Measurements from ENCODE around the gene ADGRD2.

The ADGRD2 gene

DNA sequence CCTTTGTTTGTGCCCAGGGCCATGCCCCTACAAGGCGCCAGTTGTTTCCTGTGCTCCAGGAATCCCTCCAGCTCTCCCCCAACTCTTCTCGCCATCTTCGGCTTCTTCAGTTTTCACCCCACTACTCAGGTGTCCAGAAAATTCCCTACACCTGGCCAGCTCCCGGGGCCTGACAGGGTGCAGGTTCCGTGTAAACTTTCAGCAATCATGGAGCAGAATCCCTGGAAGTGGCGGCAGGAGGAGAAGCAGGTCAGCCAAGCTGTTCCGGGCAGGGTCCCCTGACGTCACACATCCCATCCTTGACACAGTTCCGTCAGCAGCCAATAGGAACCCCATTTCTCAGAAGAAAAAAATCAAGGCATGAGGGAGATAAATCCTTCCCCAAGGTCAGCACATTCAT, 12.2 kb upstream of the ADGRD2 start:
- DNase-seq (ENCODE audit: low read depth) = no peak

GRCh38 chr9:124439086-124439485, 11.2 kb upstream of the ADGRD2 start:
- DNase-seq (ENCODE audit: low read depth) = no peak

- DNase-seq (ENCODE audit: low read depth) = no peak
These were observed 10.5 kb upstream of the ADGRD2 start for GRCh38 chr9:124439686-124440243.

DNA sequence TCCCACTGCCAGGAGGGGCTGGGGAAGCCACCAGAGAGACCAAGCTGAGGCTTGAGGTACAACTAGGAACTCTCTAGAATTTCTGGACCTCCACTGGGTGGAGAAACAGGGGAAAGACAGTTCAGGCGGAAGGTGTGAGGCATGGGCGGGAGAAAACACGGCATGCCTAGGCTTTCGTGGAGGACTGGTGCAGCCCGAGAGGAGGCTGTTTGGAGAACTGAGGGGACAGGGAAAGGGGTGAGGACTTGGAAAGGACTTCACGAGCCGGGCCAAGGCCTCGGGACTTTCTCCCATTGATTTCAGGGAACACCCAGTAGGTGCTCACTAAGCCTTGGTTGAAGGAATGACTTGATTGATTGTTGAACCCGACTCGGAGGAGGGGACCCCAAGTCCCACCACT, 9.5 kb upstream of the ADGRD2 start:
- no peak for DNase-seq (ENCODE audit: low read depth)

DNA sequence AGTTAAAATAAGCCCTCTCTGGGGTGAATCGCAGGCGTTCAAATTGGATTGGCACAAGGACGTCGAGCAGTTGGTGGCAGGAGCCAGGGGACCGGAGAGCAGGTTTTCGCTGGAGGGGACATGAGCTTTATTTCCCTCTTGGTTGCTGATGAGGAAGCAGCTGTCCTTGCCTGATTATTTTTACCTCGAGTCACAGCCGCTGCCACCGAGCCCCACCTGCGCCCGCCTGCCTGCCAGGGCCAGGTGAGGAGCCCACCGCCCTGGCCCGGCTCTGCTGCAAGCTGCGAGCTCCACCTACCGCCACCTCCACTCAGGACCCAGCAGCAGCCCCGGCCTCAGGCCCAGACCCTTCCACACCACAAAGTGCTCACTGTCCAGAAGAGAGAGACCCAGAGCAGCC, 9.0 kb upstream of the ADGRD2 start:
- no peak for DNase-seq (ENCODE audit: low read depth)

DNA sequence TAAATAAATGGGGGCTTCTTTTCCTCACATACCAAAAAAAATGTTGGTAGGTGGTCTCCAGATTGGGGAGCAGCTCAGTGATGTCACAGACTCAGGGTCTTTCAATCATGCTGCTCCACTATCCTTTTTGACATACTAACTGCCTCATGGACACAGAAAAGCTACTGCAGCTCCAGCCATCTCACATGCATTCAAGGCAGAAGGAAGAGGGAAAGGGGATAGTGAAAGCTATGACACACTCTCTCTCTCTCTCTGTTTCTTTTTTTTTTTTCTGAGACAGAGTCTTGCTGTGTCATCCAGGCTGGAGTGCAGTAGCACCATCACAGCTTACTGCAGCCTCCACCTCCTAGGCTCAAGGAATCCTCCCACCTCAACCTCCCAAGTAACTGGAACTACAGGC, 7.9 kb upstream of the ADGRD2 start:
- no peak for DNase-seq (ENCODE audit: low read depth)

GRCh38 chr9:124442826-124443225, 7.4 kb upstream of the ADGRD2 start:
- DNase-seq (ENCODE audit: low read depth) = no peak

DNA sequence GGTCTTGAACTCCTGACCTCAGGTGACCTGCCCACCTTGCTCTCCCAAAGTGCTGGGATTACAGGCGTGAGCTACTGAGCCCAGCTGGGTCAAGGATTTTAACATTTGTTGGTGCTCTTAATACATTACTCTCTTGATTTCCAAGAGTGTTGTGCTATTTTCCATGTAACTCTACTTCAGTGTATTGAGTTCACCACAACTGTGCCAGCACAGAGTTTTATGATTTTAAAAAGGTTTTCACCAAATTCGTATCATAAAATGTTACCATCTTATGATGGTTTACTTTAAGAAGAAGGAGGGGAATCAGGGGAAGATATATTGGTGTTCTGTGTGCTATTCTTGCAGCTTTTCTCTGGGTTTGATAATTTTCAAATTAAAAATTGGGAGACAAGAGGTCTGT, 6.6 kb upstream of the ADGRD2 start:
- DNase-seq (ENCODE audit: low read depth) = no peak

DNA sequence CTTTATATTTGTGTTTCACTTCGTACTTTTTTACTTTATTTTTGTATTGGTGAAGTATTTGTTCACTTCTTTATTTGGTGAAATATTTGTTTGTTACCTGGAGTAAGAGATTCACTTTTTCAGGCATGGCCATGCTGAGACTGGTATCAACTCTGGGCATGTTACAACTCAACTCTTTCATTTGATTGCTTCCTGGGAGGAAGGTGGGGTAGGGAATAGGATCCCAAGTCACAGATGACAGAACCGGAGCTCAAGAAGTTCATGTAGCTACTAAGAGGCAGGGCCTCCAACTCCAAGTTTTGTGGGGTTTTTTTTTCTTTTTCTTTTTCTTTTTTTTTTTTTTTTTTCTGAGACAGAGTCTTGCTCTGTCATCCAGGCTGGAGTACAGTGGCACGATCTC, 6.1 kb upstream of the ADGRD2 start:
- no peak for DNase-seq (ENCODE audit: low read depth)

DNA sequence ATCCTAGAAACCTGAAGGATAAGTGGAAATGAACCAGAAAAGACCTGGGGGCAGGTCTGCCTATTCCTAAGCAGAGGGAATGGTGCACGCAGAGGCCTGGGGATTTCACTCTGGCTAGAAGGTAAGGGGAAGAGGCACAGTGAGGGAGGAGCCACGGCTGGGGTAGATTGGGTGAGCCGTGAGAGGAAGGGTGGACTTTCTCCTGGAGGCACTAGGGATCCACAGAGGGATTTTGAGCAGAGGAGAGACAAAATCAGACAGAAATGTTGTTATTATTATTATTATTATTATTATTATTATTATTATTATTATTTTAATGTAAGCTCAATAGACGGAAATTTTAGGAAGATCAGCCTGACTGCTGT, 3.0 kb upstream of the ADGRD2 start:
- no peak for DNase-seq (ENCODE audit: low read depth)

DNA sequence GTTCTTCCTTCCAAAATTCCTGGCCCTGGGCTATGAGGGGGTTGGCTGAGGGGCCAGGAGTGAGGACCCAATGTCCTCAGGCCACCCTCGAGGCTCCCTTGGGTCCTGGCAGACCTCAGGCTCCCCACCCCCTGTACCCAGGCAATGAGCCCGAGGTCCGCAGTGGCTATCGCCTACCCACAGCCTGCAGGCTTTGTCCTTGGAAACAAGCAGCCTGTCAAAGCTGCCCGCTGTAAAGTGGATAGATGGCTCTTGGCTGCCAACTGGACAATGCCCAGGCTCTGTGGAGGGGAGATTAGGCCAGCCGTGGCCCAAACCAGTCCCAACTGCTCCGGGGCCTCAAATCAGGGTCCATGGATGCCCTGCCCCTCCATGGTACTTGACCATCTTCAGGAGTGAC, 2.2 kb upstream of the ADGRD2 start:
- no peak for DNase-seq (ENCODE audit: low read depth)

DNA sequence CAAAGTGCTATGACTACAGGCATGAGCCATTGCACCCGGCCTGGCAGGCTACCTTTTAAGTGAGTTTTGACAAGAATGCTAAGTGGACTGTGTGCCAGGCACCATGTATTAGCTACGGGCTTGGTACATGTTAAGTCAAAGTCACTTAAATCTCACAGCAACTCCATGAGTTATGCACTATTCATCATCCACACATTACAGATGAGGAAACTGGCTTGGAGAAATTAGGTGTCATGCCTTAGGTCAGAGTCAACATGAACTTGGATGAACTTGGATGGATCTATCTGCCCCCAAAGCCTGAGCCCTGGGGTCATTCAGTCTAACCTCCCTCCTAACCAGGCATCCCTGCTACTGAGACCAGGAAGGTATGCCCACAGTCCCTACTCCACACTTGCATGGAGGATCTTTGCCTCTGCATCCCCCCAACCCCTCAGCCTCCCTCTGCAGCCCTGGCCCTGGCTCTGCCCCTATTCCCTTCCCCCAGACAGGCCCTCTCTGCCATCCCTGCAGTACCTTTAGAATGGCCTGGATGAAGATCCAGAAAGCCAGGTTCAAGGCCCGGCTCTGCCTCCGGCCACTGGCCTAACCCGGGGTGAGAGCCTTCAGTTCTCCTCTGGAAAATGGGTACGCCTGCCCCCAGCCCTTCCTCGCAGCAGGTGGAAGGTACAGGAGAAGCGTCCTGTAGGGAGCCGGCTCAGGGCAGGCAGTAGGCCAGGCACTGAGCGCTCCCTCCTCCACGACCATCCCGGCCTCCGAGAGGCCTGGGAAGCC, 685 bp upstream of the ADGRD2 start:
- DNase-seq (ENCODE audit: low read depth) = no peak

- DNase-seq (ENCODE audit: low read depth) = no peak
These were observed 845 bp downstream of the ADGRD2 start for GRCh38 chr9:124450931-124451661.

GRCh38 chr9:124452326-124452725, 2.1 kb downstream of the ADGRD2 start:
- DNase-seq (ENCODE audit: low read depth) = no peak

GRCh38 chr9:124452841-124453585, 2.8 kb downstream of the ADGRD2 start:
- DNase-seq (ENCODE audit: low read depth) = no peak

DNA sequence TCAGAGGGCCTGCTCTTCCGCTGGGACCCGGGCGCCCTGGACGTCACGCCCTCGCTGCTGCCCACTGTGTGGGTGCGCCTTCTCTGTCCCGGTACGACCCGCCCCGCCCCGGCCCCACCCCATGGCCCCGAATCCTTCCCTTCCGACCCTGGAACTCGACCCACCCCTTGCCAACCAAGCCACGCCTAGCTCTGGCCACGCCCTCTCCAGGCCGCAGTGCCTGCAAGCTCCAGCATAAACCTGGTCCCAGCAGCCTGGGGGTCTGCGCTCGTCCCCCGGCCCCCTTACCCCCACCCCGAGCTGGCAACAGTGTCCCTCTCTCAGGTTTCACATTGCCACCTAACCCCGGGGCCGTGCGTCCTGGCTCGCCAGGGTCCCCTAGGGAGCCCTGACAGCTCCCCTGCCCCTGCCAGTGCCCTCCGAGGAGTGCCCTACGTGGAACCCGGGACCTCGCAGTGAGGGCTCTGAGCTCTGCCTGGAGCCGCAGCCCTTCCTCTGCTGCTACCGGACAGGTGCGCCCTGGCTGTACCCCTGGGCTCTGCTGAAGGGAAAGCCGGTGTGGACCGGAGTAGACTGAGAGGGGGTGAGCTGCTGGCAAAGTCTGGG, 3.4 kb downstream of the ADGRD2 start:
- no peak for DNase-seq (ENCODE audit: low read depth)

DNA sequence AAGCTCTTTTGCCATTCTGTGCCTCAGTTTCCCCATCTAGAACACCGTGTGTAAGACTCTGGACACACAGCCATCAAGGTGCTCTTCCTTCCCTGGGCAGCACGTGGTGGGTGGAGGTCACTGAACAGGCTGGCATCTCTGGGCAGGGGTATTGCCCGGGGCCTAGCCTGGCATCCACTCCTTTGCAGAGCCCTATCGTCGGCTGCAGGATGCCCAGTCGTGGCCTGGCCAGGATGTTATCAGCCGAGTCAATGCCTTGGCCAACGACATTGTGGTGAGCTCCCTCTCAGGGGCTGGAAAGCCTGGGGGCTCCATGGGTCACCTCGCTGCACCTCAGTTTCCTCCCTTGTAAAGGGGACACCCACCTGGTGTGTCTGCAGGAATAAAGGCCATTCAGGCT, 4.0 kb downstream of the ADGRD2 start:
- no peak for DNase-seq (ENCODE audit: low read depth)

GRCh38 chr9:124454791-124455443, 4.7 kb downstream of the ADGRD2 start:
- DNase-seq (ENCODE audit: low read depth) = no peak

DNA sequence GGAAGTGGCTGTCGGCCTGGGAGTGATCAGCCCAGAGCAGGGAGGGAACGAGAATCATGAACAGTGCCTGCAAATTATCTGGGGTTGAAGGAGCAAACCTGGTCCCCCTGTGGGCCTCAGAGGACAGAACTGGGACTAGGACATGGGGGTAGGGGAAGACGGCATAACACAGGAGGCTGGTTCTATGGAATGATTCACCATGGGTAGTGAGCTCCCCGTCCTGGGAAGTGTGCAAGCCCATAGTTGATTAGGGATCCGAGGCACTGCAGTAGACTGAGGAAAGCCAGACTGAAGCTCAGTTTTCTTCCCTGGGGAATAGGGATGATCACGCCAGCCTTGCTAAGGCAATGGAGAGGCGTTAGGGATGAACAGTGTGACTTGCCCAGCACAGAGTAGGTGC, 5.6 kb downstream of the ADGRD2 start:
- DNase-seq (ENCODE audit: low read depth) = no peak

- no peak for DNase-seq (ENCODE audit: low read depth)
These were observed 6.3 kb downstream of the ADGRD2 start for GRCh38 chr9:124456341-124457078.
